GM19468 (cell line): ENCODE results near the gene COL26A1.
"Not testable (repeated sequence)": the region's sequence is repeated elsewhere in the genome, so short reads cannot be mapped to it uniquely, and the experiment has no call there.

Source experiments
- ATAC-seq: cut with Tn5 transposase; IDR thresholded peaks from one replicate; pipeline ENCODE4 v1.9.1; 2021; ENCODE audit warnings: mild to moderate bottlenecking, moderate library complexity, moderate number of reproducible peaks; ENCODE audit not compliant: unreplicated experiment; ENCODE audit errors: extremely low read depth

COL26A1 gene

GRCh38 chr7:101588131-101588935 is 225.7 kb downstream of the COL26A1 start:
- ATAC-seq = no peak

- ATAC-seq = no peak
These were observed 226.4 kb downstream of the COL26A1 start for GRCh38 chr7:101589052-101589451.

GRCh38 chr7:101589976-101590662 is 227.4 kb downstream of the COL26A1 start:
- no peak for ATAC-seq

GRCh38 chr7:101590663-101591435 is 228.2 kb downstream of the COL26A1 start:
- ATAC-seq = no peak

GRCh38 chr7:101591504-101591903 is 228.8 kb downstream of the COL26A1 start:
- ATAC-seq = no peak

GRCh38 chr7:101593556-101593955 is 230.9 kb downstream of the COL26A1 start:
- no peak for ATAC-seq

- no peak for ATAC-seq
These were observed 232.1 kb downstream of the COL26A1 start for GRCh38 chr7:101594790-101595189.

GRCh38 chr7:101595246-101595645 is 232.6 kb downstream of the COL26A1 start:
- no peak for ATAC-seq

GRCh38 chr7:101595766-101596537 is 233.3 kb downstream of the COL26A1 start:
- ATAC-seq = no peak

GRCh38 chr7:101596898-101597297 is 234.2 kb downstream of the COL26A1 start:
- ATAC-seq = no peak

GRCh38 chr7:101597941-101598340 is 235.3 kb downstream of the COL26A1 start:
- no peak for ATAC-seq

GRCh38 chr7:101598422-101598985 is 235.8 kb downstream of the COL26A1 start:
- ATAC-seq = no peak

- ATAC-seq = no peak
These were observed 236.5 kb downstream of the COL26A1 start for GRCh38 chr7:101598986-101599771.

GRCh38 chr7:101599787-101600186 is 237.1 kb downstream of the COL26A1 start:
- no peak for ATAC-seq

- no peak for ATAC-seq
These were observed 239.4 kb downstream of the COL26A1 start for GRCh38 chr7:101602082-101602481.

- no peak for ATAC-seq
These were observed 240.0 kb downstream of the COL26A1 start for GRCh38 chr7:101602484-101603241.

GRCh38 chr7:101604331-101604933 is 241.8 kb downstream of the COL26A1 start:
- ATAC-seq = no peak

- not testable (repeated sequence) for ATAC-seq
These were observed 242.3 kb downstream of the COL26A1 start for GRCh38 chr7:101604934-101605332.
